Endothelial cell of umbilical vein (primary cell): Measurements from ENCODE around the gene GATD1. TPM values are rescaled to one million over a fixed set of nuclear protein-coding genes. Genes with fewer than 3 reads are reported as not detected.

Experiments
- BruUV-seq: library from RNA; stranded (reverse); fragments of 400-500 nt; replicated peaks from 2 replicates; lab custom pipeline; 2021; lab: Mats Ljungman, UMichigan
- CTCF ChIA-PET: fragments of 300-600, 350-600 bp; sonication (Branson Sonifier 250); formaldehyde crosslinking; loops from one replicate; lab custom pipeline; 2021; ENCODE audit warnings: antibody characterized with exemption, inconsistent platforms; lab: Charles Lee
- POLR2A ChIA-PET: fragments of 300-600, 350-600 bp; sonication (Branson Sonifier 250); formaldehyde crosslinking; loops from one replicate; lab custom pipeline; 2021; ENCODE audit warnings: antibody characterized with exemption, inconsistent platforms; lab: Charles Lee
- DNase-seq: peaks from one replicate; pipeline ENCODE4 v3.0.0-alpha.2; 2011; ENCODE audit warnings: low read depth, low spot score
- FAIRE-seq: peaks from 2 replicates; lab custom pipeline; 2011; peaks lifted over from hg19 to GRCh38; lab: Jason Lieb, UNC
- H2AFZ ChIP-seq: 2 replicates; pipeline ENCODE4 v1.6.0; 2012; ENCODE audit warnings: low read depth, low read length, control low read depth, inconsistent platforms
- H3K27ac ChIP-seq: 2 replicates; pipeline ENCODE4 v1.5.1; 2011; ENCODE audit warnings: low read depth, mild to moderate bottlenecking, control low read depth, low read length, moderate library complexity; ENCODE audit not compliant: insufficient read depth
- H3K27me3 ChIP-seq, 2 experiments: 2 replicates each; pipeline versions ENCODE4 v1.6.0 to v1.6.1; 2011; ENCODE audit warnings: low read length in 2 of 2, mixed read lengths in 1 of 2; ENCODE audit not compliant: control insufficient read depth in 2 of 2, insufficient read depth in 2 of 2
- H3K36me3 ChIP-seq, 2 experiments: 2 replicates in 1 of 2; 3 replicates in 1 of 2; pipeline ENCODE4 v1.5.1; 2011; ENCODE audit warnings: low read length in 2 of 2, mild to moderate bottlenecking in 1 of 2, moderate library complexity in 1 of 2; ENCODE audit not compliant: control insufficient read depth in 2 of 2, insufficient read depth in 2 of 2; ENCODE audit errors: extremely low read depth in 1 of 2
- H3K4me1 ChIP-seq: 3 replicates; pipeline ENCODE4 v1.5.1; 2011; ENCODE audit warnings: mild to moderate bottlenecking, low read length; ENCODE audit not compliant: control insufficient read depth, insufficient read depth; ENCODE audit errors: extremely low read depth
- H3K4me2 ChIP-seq: 2 replicates; pipeline ENCODE4 v1.6.1; 2011; ENCODE audit warnings: low read length, control low read depth, mixed read lengths; ENCODE audit not compliant: insufficient read depth
- H3K4me3 ChIP-seq, 3 experiments: fragments of 200-600 bp in 1 of 3; sonication (generic), shearing (Covaris generic) in 1 of 3; replicated peaks in 1 of 3; 2 replicates each; pipeline ENCODE4 v1.5.1; 2011 to 2016; ENCODE audit warnings: control low read depth in 3 of 3, low read length in 3 of 3, mild to moderate bottlenecking in 2 of 3, inconsistent platforms in 1 of 3, low read depth in 1 of 3, moderate library complexity in 1 of 3; ENCODE audit not compliant: insufficient read depth in 1 of 3
- H3K79me2 ChIP-seq: 2 replicates; pipeline ENCODE4 v1.6.0; 2012; ENCODE audit warnings: low read length, inconsistent platforms; ENCODE audit not compliant: control insufficient read depth, insufficient read depth
- H3K9ac ChIP-seq: replicated peaks from 2 replicates; pipeline ENCODE3; 2011; ENCODE audit warnings: low read length, control low read depth; ENCODE audit not compliant: insufficient read depth; ENCODE audit errors: extremely low read depth
- H3K9me1 ChIP-seq: replicated peaks from 3 replicates; pipeline ENCODE4 v1.6.0; 2011; ENCODE audit warnings: mild to moderate bottlenecking, low read length; ENCODE audit not compliant: control insufficient read depth, insufficient read depth; ENCODE audit errors: extremely low read depth
- H3K9me3 ChIP-seq: replicated peaks from 2 replicates; pipeline ENCODE4 v1.5.1; 2012; ENCODE audit warnings: low read length, inconsistent platforms; ENCODE audit not compliant: control insufficient read depth, insufficient read depth
- H4K20me1 ChIP-seq: replicated peaks from 2 replicates; pipeline ENCODE3; 2011; ENCODE audit warnings: mild to moderate bottlenecking, low read length; ENCODE audit not compliant: control insufficient read depth, insufficient read depth; ENCODE audit errors: extremely low read depth
- CTCF ChIP-seq, 2 donors: IDR thresholded peaks; 1 replicate in 1 of 2; 2 replicates in 1 of 2; pipeline ENCODE4 v1.5.1; 2011; ENCODE audit warnings: low read length in 2 of 2, mild to moderate bottlenecking in 2 of 2, moderate library complexity in 2 of 2, control low read depth in 1 of 2, inconsistent platforms in 1 of 2, low read depth in 1 of 2; ENCODE audit not compliant: insufficient read depth in 1 of 2; ENCODE audit errors: extremely low read depth in 1 of 2
- EZH2 ChIP-seq: IDR thresholded peaks from 2 replicates; pipeline ENCODE4 v1.6.1; 2012; ENCODE audit warnings: borderline replicate concordance, low read depth, mild to moderate bottlenecking, moderate library complexity, low read length, inconsistent platforms; ENCODE audit not compliant: severe bottlenecking
- FOS ChIP-seq: IDR thresholded peaks from 2 replicates; pipeline ENCODE4 v1.6.1; 2011; ENCODE audit warnings: mild to moderate bottlenecking, low read length, moderate library complexity, borderline replicate concordance; ENCODE audit not compliant: insufficient read depth
- GATA2 ChIP-seq: IDR thresholded peaks from 2 replicates; pipeline ENCODE4 v1.7.0; 2011; ENCODE audit warnings: low read depth, mild to moderate bottlenecking, moderate library complexity, mixed read lengths, low read length; ENCODE audit not compliant: insufficient read length, insufficient read depth
- JUN ChIP-seq: IDR thresholded peaks from 2 replicates; pipeline ENCODE4 v1.6.1; 2011; ENCODE audit warnings: borderline replicate concordance, low read depth; ENCODE audit not compliant: insufficient read length, insufficient read depth
- MAX ChIP-seq: IDR thresholded peaks from 2 replicates; pipeline ENCODE4 v1.6.1; 2011; ENCODE audit not compliant: insufficient read depth, insufficient read length
- MYC ChIP-seq: IDR thresholded peaks from one replicate; pipeline ENCODE4 v1.6.1; 2011; ENCODE audit warnings: mild to moderate bottlenecking, low read depth, low read length
- POLR2A ChIP-seq: IDR thresholded peaks from 2 replicates; pipeline ENCODE4 v1.6.1; 2012; ENCODE audit warnings: low read depth, mild to moderate bottlenecking, control low read depth, low read length
- POLR2AphosphoS5 ChIP-seq: IDR thresholded peaks from 2 replicates; pipeline ENCODE4 v1.6.1; 2012; ENCODE audit warnings: low read depth, mild to moderate bottlenecking, control low read depth, low read length, moderate library complexity; ENCODE audit not compliant: insufficient read depth
- dilution Hi-C: fragments of 300-500 bp; cut with MboI; formaldehyde crosslinking; loops from one replicate; pipeline ENCODE4 v1.15.0; 2019; ENCODE audit warnings: low sequenced_read_pairs; ENCODE audit not compliant: extremely low pct_ligation_motif_present
- intact Hi-C: fragments of 100-400 bp; cut with micrococcal nuclease; formaldehyde crosslinking; loops from one replicate; pipeline ENCODE4 v1.10.0; 2022
- polyA plus RNA-seq, 4 experiments: library from polyadenylated mRNA; depleted of rRNA in 3 of 4; stranded (reverse) in 3 of 4; unstranded in 1 of 4; fragments of >200 nt; gene quantifications; 2 replicates each; pipeline versions ENCODE4 v1.2.1 to v1.2.3, GENCODE V29; 2011 to 2012; ENCODE audit warnings: missing spikeins in 1 of 4
- total RNA-seq: library from RNA; stranded (reverse); gene quantifications from 2 replicates; pipeline ENCODE4 v1.2.3, GENCODE V29; 2021

The GATD1 gene
- total and polyA plus RNA-seq, 2 donors (not counting 3 experiments of a cell fraction or from before 2014, with no cell fraction given) = 70.6 to 83.1 TPM

- dilution Hi-C loops = no loop called here
- H3K27ac ChIP-seq = no peak overlapping the region
- no peak overlapping the region for H3K4me2 ChIP-seq
- peaks cover 28% of the 10 kb centered on the region for H3K4me1 ChIP-seq
- H3K9me1 ChIP-seq = no peaks in the 10 kb centered on the region
- POLR2A ChIA-PET = no interaction called here
- CTCF ChIA-PET = no interaction called here
- no peak overlapping the region for H3K9ac ChIP-seq
- H3K4me3 ChIP-seq = no peak overlapping the region
- DNase-seq (no peak), FAIRE-seq (no peak)
- BruUV-seq = no TSS peak
- TF ChIP-seq EZH2 (no peak), CTCF (IDR thresholded peaks at IDR 0.05; ENCODE audit: extremely low read depth in 1 of 2, insufficient read depth in 1 of 2, low read depth in 1 of 2, low read length in 2 of 2) (no peak), MYC (no peak), FOS (no peak), GATA2 (no peak), JUN (no peak), POLR2AphosphoS5 (no peak), POLR2A (no peak), MAX (no peak)
- peaks cover 0 to 20% of the 10 kb centered on the region in 2 experiments for H3K36me3 ChIP-seq
- intact Hi-C loops = no loop called here
- H2AFZ ChIP-seq = no peak overlapping the region
- no peaks in the 10 kb centered on the region for H3K27me3 ChIP-seq
- no peaks in the 10 kb centered on the region for H4K20me1 ChIP-seq
- H3K9me3 ChIP-seq = no peaks in the 10 kb centered on the region
- H3K79me2 ChIP-seq = peaks cover 9% of the 10 kb centered on the region
These were observed 23.2 kb upstream of the GATD1 start for GRCh38 chr11:800473-800872.
